Measurements from ENCODE around the gene TRAF6. TPM values are rescaled to one million over a fixed set of nuclear protein-coding genes. Genes with fewer than 3 reads are reported as not detected.
A peak's percentile ranks its signal among the peaks of the same experiment; 100 is the strongest.
"Not testable (repeated sequence)": the region's sequence is repeated elsewhere in the genome, so short reads cannot be mapped to it uniquely, and the experiment has no call there.

TRAF6 gene
- total RNA-seq = 10 to 100 TPM; 14.7 to 22.2 (median 20.6) TPM
- 1 to 10 TPM; 7.9 to 9.6 TPM for polyA plus RNA-seq
- 34.5 reads per million, percentile 63 among the genes with 10 or more reads in this experiment for total RNA-seq

GRCh38 chr11:36509694-36510593, at the start of gene TRAF6:
Gene TRAF6, minus strand, starts transcription at chr11:36510272. Its CDS starts 8,757 bp downstream, at chr11:36501515.
- Histone ChIP-seq H3K27ac (ENCODE audit: low read depth, low read length) (peak within 1 kb of the TSS; percentile 84), H3K36me3 (ENCODE audit: control insufficient read depth in 2 of 3, insufficient read depth in 3 of 3, low read length in 3 of 3) (peaks cover 0 to 7% (median 0%) of the 10 kb centered on the region in 3 experiments), H3K4me3 (ENCODE audit: low read length) (peak within 1 kb of the TSS; percentile 82), H3K9me3 (ENCODE audit: control insufficient read depth in 2 of 3, low read length in 3 of 3) (no peaks in the 10 kb centered on the region), H3K27me3 (ENCODE audit: control insufficient read depth in 2 of 2, insufficient read depth in 2 of 2, low read length in 2 of 2) (no peaks in the 10 kb centered on the region), H3K4me1 (ENCODE audit: control insufficient read depth in 2 of 2, insufficient read depth in 2 of 2, low read length in 2 of 2) (peaks cover 5 to 13% of the 10 kb centered on the region in 2 donors)
- Mint-ChIP-seq H3K9me3 (peaks cover 0 to 2% (median 0%) of the 10 kb centered on the region in 11 donors), H3K4me1 (peaks cover 21 to 42% (median 31%) of the 10 kb centered on the region in 7 donors), H3K27me3 (peaks cover 3 to 23% (median 9%) of the 10 kb centered on the region in 5 donors), H3K36me3 (peaks cover 0 to 3% (median 0%) of the 10 kb centered on the region in 5 donors), H3K27ac (peak within 1 kb of the TSS; percentile 87 to 98 (median 94)), H3K4me3 (peak within 1 kb of the TSS; percentile 89 to 99 (median 97))
- intact Hi-C loops (cut with micrococcal nuclease) = loop anchor here (1.0 to 5.0 kb wide), 10 partner anchors 17 to 1593 kb away; partner anchors contain the start of genes COMMD9 (in 2 of the 2), APIP (in 1 of the 2), PDHX (in 1 of the 2) and TRIM44 (in 1 of the 2)
- ATAC-seq (peak; percentile 99), DNase-seq (peak; percentile 75 to 95 (median 87))
- POLR2A ChIA-PET = interaction anchor here (0.7 kb wide), 1 partner anchor 221 kb away, joined by 6 read pairs; no protein-coding TSS in a partner anchor
- CTCF ChIA-PET = interaction anchor here (0.7 to 2.3 kb wide), 4 partner anchors 8 to 17 kb away, joined by 3 to 9 read pairs (median 4); no protein-coding TSS in a partner anchor

- Histone ChIP-seq H3K27ac (ENCODE audit: low read depth, low read length) (no peak overlapping the region), H3K9me3 (ENCODE audit: control insufficient read depth in 2 of 3, low read length in 3 of 3) (peaks cover 0 to 3% (median 0%) of the 10 kb centered on the region in 3 experiments), H3K4me1 (ENCODE audit: control insufficient read depth in 2 of 2, insufficient read depth in 2 of 2, low read length in 2 of 2) (peaks cover 0 to 18% of the 10 kb centered on the region in 2 donors), H3K36me3 (ENCODE audit: control insufficient read depth in 2 of 3, insufficient read depth in 3 of 3, low read length in 3 of 3) (no peaks in the 10 kb centered on the region), H3K4me3 (ENCODE audit: low read length) (no peak overlapping the region), H3K27me3 (ENCODE audit: control insufficient read depth in 2 of 2, insufficient read depth in 2 of 2, low read length in 2 of 2) (no peaks in the 10 kb centered on the region)
- peaks cover under 1 to 21% (median 10%) of the 10 kb centered on the region in 5 donors for H3K27me3 Mint-ChIP-seq
- H3K4me1 Mint-ChIP-seq = peaks cover 0 to 27% (median 14%) of the 10 kb centered on the region in 7 donors
- ChIA-PET CTCF (no interaction called here), POLR2A (no interaction called here)
- DNase-seq = no peak
- H3K36me3 Mint-ChIP-seq = peaks cover 0 to 24% (median 0%) of the 10 kb centered on the region in 5 donors
- peak overlapping the region in 2 of 9 donors; percentile 0 to 90 for H3K27ac Mint-ChIP-seq
- peak overlapping the region in 7 of 10 donors; percentile 3 to 74 (median 32) for H3K4me3 Mint-ChIP-seq
- H3K9me3 Mint-ChIP-seq = peaks cover 0 to 27% (median 13%) of the 10 kb centered on the region in 11 donors
- ATAC-seq = peak; percentile 76
- intact Hi-C loops (cut with micrococcal nuclease) = loop anchor here in 1 of 2 donors (5.0 kb wide), 3 partner anchors 46 to 896 kb away; partner anchors contain the start of genes TRAF6 and TRIM44
These were observed 48.7 kb upstream of the TRAF6 start for GRCh38 chr11:36558571-36559413.

- H3K36me3 Mint-ChIP-seq = peaks cover 0 to 24% (median 0%) of the 10 kb centered on the region in 5 donors
- POLR2A ChIA-PET = no interaction called here
- CTCF ChIA-PET = no interaction called here
- Histone ChIP-seq H3K4me1 (ENCODE audit: control insufficient read depth in 2 of 2, insufficient read depth in 2 of 2, low read length in 2 of 2) (peaks cover 0 to 18% of the 10 kb centered on the region in 2 donors), H3K9me3 (ENCODE audit: control insufficient read depth in 2 of 3, low read length in 3 of 3) (peaks cover 0 to 3% (median 0%) of the 10 kb centered on the region in 3 experiments), H3K27ac (ENCODE audit: low read depth, low read length) (no peak overlapping the region), H3K27me3 (ENCODE audit: control insufficient read depth in 2 of 2, insufficient read depth in 2 of 2, low read length in 2 of 2) (no peaks in the 10 kb centered on the region), H3K36me3 (ENCODE audit: control insufficient read depth in 2 of 3, insufficient read depth in 3 of 3, low read length in 3 of 3) (no peaks in the 10 kb centered on the region), H3K4me3 (ENCODE audit: low read length) (no peak overlapping the region)
- peaks cover 0 to 27% (median 13%) of the 10 kb centered on the region in 11 donors for H3K9me3 Mint-ChIP-seq
- peak overlapping the region in 1 of 10 donors; percentile 74 for H3K4me3 Mint-ChIP-seq
- peak overlapping the region in 1 of 9 donors; percentile 90 for H3K27ac Mint-ChIP-seq
- intact Hi-C loops (cut with micrococcal nuclease) = loop anchor here in 1 of 2 donors (5.0 kb wide), 3 partner anchors 46 to 896 kb away; partner anchors contain the start of genes TRAF6 and TRIM44
- ATAC-seq (no peak), DNase-seq (no peak)
- peaks cover 0 to 15% (median 10%) of the 10 kb centered on the region in 5 donors for H3K27me3 Mint-ChIP-seq
- peaks cover 0 to 27% (median 14%) of the 10 kb centered on the region in 7 donors for H3K4me1 Mint-ChIP-seq
These were observed 47.9 kb upstream of the TRAF6 start for GRCh38 chr11:36557991-36558390.

GRCh38 chr11:36557390-36557789, 47.3 kb upstream of the TRAF6 start:
- intact Hi-C loops (cut with micrococcal nuclease) = loop anchor here in 1 of 2 donors (5.0 kb wide), 3 partner anchors 45 to 895 kb away; partner anchors contain the start of genes TRAF6 and TRIM44
- CTCF ChIA-PET; H3K9me3 ChIP-seq (ENCODE audit: control insufficient read depth in 2 of 3, low read length in 3 of 3); POLR2A ChIA-PET; ATAC-seq; H3K4me3 ChIP-seq (ENCODE audit: low read length); H3K27ac ChIP-seq (ENCODE audit: low read depth, low read length); DNase-seq; H3K36me3 ChIP-seq (ENCODE audit: control insufficient read depth in 2 of 3, insufficient read depth in 3 of 3, low read length in 3 of 3); H3K27me3 ChIP-seq (ENCODE audit: control insufficient read depth in 2 of 2, insufficient read depth in 2 of 2, low read length in 2 of 2); H3K4me3 Mint-ChIP-seq: not testable (repeated sequence)
- Mint-ChIP-seq H3K9me3 (peaks cover 0 to 27% (median 13%) of the 10 kb centered on the region in 11 donors), H3K4me1 (peaks cover 0 to 27% (median 14%) of the 10 kb centered on the region in 7 donors), H3K36me3 (peaks cover 0 to 24% (median 0%) of the 10 kb centered on the region in 5 donors), H3K27me3 (peaks cover 0 to 14% (median 10%) of the 10 kb centered on the region in 5 donors), H3K27ac (peak overlapping the region in 1 of 9 donors; percentile 50)
- H3K4me1 ChIP-seq (ENCODE audit: control insufficient read depth in 2 of 2, insufficient read depth in 2 of 2, low read length in 2 of 2) = peaks cover 0 to 18% of the 10 kb centered on the region in 2 donors

- intact Hi-C loops (cut with micrococcal nuclease) = no loop called here
- ChIA-PET POLR2A (no interaction called here), CTCF (no interaction called here)
- H3K27me3 Mint-ChIP-seq = peaks cover 0 to 46% (median 7%) of the 10 kb centered on the region in 5 donors
- no peak overlapping the region for H3K4me3 Mint-ChIP-seq
- H3K4me3 ChIP-seq (ENCODE audit: low read length) = no peak overlapping the region
- peaks cover 0 to 6% (median 0%) of the 10 kb centered on the region in 7 donors for H3K4me1 Mint-ChIP-seq
- peaks cover 0 to 18% (median 2%) of the 10 kb centered on the region in 11 donors for H3K9me3 Mint-ChIP-seq
- no peaks in the 10 kb centered on the region for H3K9me3 ChIP-seq (ENCODE audit: control insufficient read depth in 2 of 3, low read length in 3 of 3)
- H3K36me3 ChIP-seq (ENCODE audit: control insufficient read depth in 2 of 3, insufficient read depth in 3 of 3, low read length in 3 of 3) = no peaks in the 10 kb centered on the region
- H3K27ac Mint-ChIP-seq = no peak overlapping the region
- H3K27ac ChIP-seq (ENCODE audit: low read depth, low read length) = no peak overlapping the region
- peaks cover 0 to 4% (median 0%) of the 10 kb centered on the region in 5 donors for H3K36me3 Mint-ChIP-seq
- H3K27me3 ChIP-seq (ENCODE audit: control insufficient read depth in 2 of 2, insufficient read depth in 2 of 2, low read length in 2 of 2) = no peaks in the 10 kb centered on the region
- no peak for ATAC-seq
- no peak for DNase-seq
- H3K4me1 ChIP-seq (ENCODE audit: control insufficient read depth in 2 of 2, insufficient read depth in 2 of 2, low read length in 2 of 2) = peaks cover 0 to 5% of the 10 kb centered on the region in 2 donors
These were observed 40.5 kb upstream of the TRAF6 start for GRCh38 chr11:36550385-36551115.

Data from naive thymus-derived CD4-positive, alpha-beta T cell (primary cell).